Measurements from ENCODE around the gene GDF7. TPM values are rescaled to one million over a fixed set of nuclear protein-coding genes. Genes with fewer than 3 reads are reported as not detected.

GDF7 gene
- total RNA-seq, 2 experiments from 2014 or later, result 0.06 TPM

GRCh38 chr2:20622731-20623130 is 44.2 kb upstream of the GDF7 start:
- H3K9me3 ChIP-seq (ENCODE audit: low read length), result no peaks in the 10 kb centered on the region
- no peak overlapping the region for H3K4me3 ChIP-seq (ENCODE audit: low read depth, low read length, poor library complexity, severe bottlenecking)
- no peak overlapping the region for H2AFZ ChIP-seq (ENCODE audit: low read length)
- H4K20me1 ChIP-seq (ENCODE audit: insufficient read depth, low read length), result no peaks in the 10 kb centered on the region
- no peaks in the 10 kb centered on the region for H3K79me2 ChIP-seq (ENCODE audit: insufficient read depth, low read depth, low read length)
- no peak for DNase-seq (ENCODE audit: low spot score)
- no peaks in the 10 kb centered on the region for H3K4me1 ChIP-seq (ENCODE audit: insufficient read depth, low read length, poor library complexity, severe bottlenecking)
- POLR2A ChIA-PET, result no interaction called here
- H3K36me3 ChIP-seq (ENCODE audit: insufficient read depth, low read length), result no peaks in the 10 kb centered on the region
- CTCF ChIA-PET (ENCODE audit: unreplicated experiment), result no interaction called here
- no TSS peak for BruUV-seq (replicated peaks)
- H3K27ac ChIP-seq (ENCODE audit: low read depth, low read length, poor library complexity, severe bottlenecking), result no peak overlapping the region
- no peak overlapping the region for H3K4me2 ChIP-seq (ENCODE audit: low read length)
- no peaks in the 10 kb centered on the region for H3K9me2 ChIP-seq (ENCODE audit: insufficient read depth, low read length)
- TF ChIP-seq CTCF (conservative IDR thresholded peaks at IDR 0.05; ENCODE audit: low read length) (no peak), EZH2phosphoT487 (IDR thresholded peaks at IDR 0.05; ENCODE audit: borderline replicate concordance, low read depth, low read length) (no peak)
- intact Hi-C loops (cut with micrococcal nuclease; ENCODE audit: unreplicated experiment), result no loop called here

GRCh38 chr2:20623241-20623640 is 43.7 kb upstream of the GDF7 start:
- no peak for TF ChIP-seq CTCF (conservative IDR thresholded peaks at IDR 0.05; ENCODE audit: low read length)
- TF ChIP-seq EZH2phosphoT487 (IDR thresholded peaks at IDR 0.05; ENCODE audit: borderline replicate concordance, low read depth, low read length), result no peak
- H3K27ac ChIP-seq (ENCODE audit: low read depth, low read length, poor library complexity, severe bottlenecking), result no peak overlapping the region
- ChIA-PET POLR2A (no interaction called here), CTCF (ENCODE audit: unreplicated experiment) (no interaction called here)
- H3K36me3 ChIP-seq (ENCODE audit: insufficient read depth, low read length), result no peaks in the 10 kb centered on the region
- no peaks in the 10 kb centered on the region for H3K9me3 ChIP-seq (ENCODE audit: low read length)
- H3K79me2 ChIP-seq (ENCODE audit: insufficient read depth, low read depth, low read length), result no peaks in the 10 kb centered on the region
- no peak overlapping the region for H3K4me2 ChIP-seq (ENCODE audit: low read length)
- BruUV-seq (replicated peaks), result no TSS peak
- H4K20me1 ChIP-seq (ENCODE audit: insufficient read depth, low read length), result no peaks in the 10 kb centered on the region
- no peak overlapping the region for H3K4me3 ChIP-seq (ENCODE audit: low read depth, low read length, poor library complexity, severe bottlenecking)
- no peaks in the 10 kb centered on the region for H3K9me2 ChIP-seq (ENCODE audit: insufficient read depth, low read length)
- H2AFZ ChIP-seq (ENCODE audit: low read length), result no peak overlapping the region
- H3K4me1 ChIP-seq (ENCODE audit: insufficient read depth, low read length, poor library complexity, severe bottlenecking), result no peaks in the 10 kb centered on the region
- DNase-seq (ENCODE audit: low spot score), result no peak
- intact Hi-C loops (cut with micrococcal nuclease; ENCODE audit: unreplicated experiment), result no loop called here

- Histone ChIP-seq H3K79me2 (ENCODE audit: insufficient read depth, low read depth, low read length) (no peaks in the 10 kb centered on the region), H3K4me1 (ENCODE audit: insufficient read depth, low read length, poor library complexity, severe bottlenecking) (no peaks in the 10 kb centered on the region), H4K20me1 (ENCODE audit: insufficient read depth, low read length) (no peaks in the 10 kb centered on the region), H2AFZ (ENCODE audit: low read length) (no peak overlapping the region), H3K4me2 (ENCODE audit: low read length) (no peak overlapping the region), H3K9me2 (ENCODE audit: insufficient read depth, low read length) (no peaks in the 10 kb centered on the region), H3K36me3 (ENCODE audit: insufficient read depth, low read length) (no peaks in the 10 kb centered on the region), H3K27ac (ENCODE audit: low read depth, low read length, poor library complexity, severe bottlenecking) (no peak overlapping the region), H3K4me3 (ENCODE audit: low read depth, low read length, poor library complexity, severe bottlenecking) (no peak overlapping the region), H3K9me3 (ENCODE audit: low read length) (no peaks in the 10 kb centered on the region)
- no peak for DNase-seq (ENCODE audit: low spot score)
- no peak for TF ChIP-seq EZH2phosphoT487 (IDR thresholded peaks at IDR 0.05; ENCODE audit: borderline replicate concordance, low read depth, low read length)
- TF ChIP-seq CTCF (conservative IDR thresholded peaks at IDR 0.05; ENCODE audit: low read length), result no peak
- POLR2A ChIA-PET, result no interaction called here
- BruUV-seq (replicated peaks), result no TSS peak
- CTCF ChIA-PET (ENCODE audit: unreplicated experiment), result no interaction called here
- intact Hi-C loops (cut with micrococcal nuclease; ENCODE audit: unreplicated experiment), result no loop called here
Observed at GRCh38 chr2:20623741-20624155, 43.2 kb upstream of the GDF7 start.

Data from OCI-LY7 (cell line).